Glutamatergic neuron (in vitro differentiated cells): ENCODE data around the gene ARTN. TPM values are rescaled to one million over a fixed set of nuclear protein-coding genes. Genes with fewer than 3 reads are reported as not detected.

ENCODE experiments used
- DNase-seq: peaks from one replicate; pipeline ENCODE4 v3.0.0; 2022
- H3K27ac Mint-ChIP-seq: one replicate; pipeline ENCODE4 v1.8.0; 2020; ENCODE audit warnings: mild to moderate bottlenecking, mixed read lengths, inconsistent platforms; ENCODE audit not compliant: unreplicated experiment
- H3K27me3 Mint-ChIP-seq: one replicate; pipeline ENCODE4 v1.8.0; 2020; ENCODE audit warnings: mild to moderate bottlenecking, moderate library complexity, mixed read lengths, inconsistent platforms; ENCODE audit not compliant: unreplicated experiment
- H3K36me3 Mint-ChIP-seq: one replicate; pipeline ENCODE4 v1.8.0; 2020; ENCODE audit warnings: mild to moderate bottlenecking, mixed read lengths, inconsistent platforms; ENCODE audit not compliant: unreplicated experiment
- H3K4me1 Mint-ChIP-seq: one replicate; pipeline ENCODE4 v1.8.0; 2020; ENCODE audit warnings: mild to moderate bottlenecking, low read depth, mixed read lengths, inconsistent platforms; ENCODE audit not compliant: unreplicated experiment
- H3K4me3 Mint-ChIP-seq: one replicate; pipeline ENCODE4 v1.8.0; 2020; ENCODE audit warnings: mild to moderate bottlenecking, mixed read lengths, inconsistent platforms; ENCODE audit not compliant: unreplicated experiment
- H3K9me3 Mint-ChIP-seq: one replicate; pipeline ENCODE4 v1.8.0; 2020; ENCODE audit warnings: mild to moderate bottlenecking, moderate library complexity, mixed read lengths, inconsistent platforms; ENCODE audit not compliant: unreplicated experiment
- total RNA-seq: library from RNA; stranded (reverse); fragmentation: NEBNext Ultra II Directional; extraction: Animal tissue kit (Norgen Biotek cat#: 25700); gene quantifications from one replicate; pipeline ENCODE4 v1.2.1, GENCODE V29; 2021; ENCODE audit not compliant: unreplicated experiment
- TF ChIP-seq, protein P1 (sequence below): fragments of 200-600 bp; sonication (generic); IDR thresholded peaks from one replicate; pipeline ENCODE4 v1.5.0; 2021; ENCODE audit not compliant: partially characterized antibody, unreplicated experiment

Gene ARTN
- total RNA-seq, 1 donor from 2014 or later: not detected

- peaks cover under 1% of the 10 kb centered on the region for H3K27me3 Mint-ChIP-seq
- no peak overlapping the region for H3K4me3 Mint-ChIP-seq
- DNase-seq: no peak
- no peaks in the 10 kb centered on the region for H3K36me3 Mint-ChIP-seq
- no peaks in the 10 kb centered on the region for H3K4me1 Mint-ChIP-seq
- TF ChIP-seq, protein P1, sequence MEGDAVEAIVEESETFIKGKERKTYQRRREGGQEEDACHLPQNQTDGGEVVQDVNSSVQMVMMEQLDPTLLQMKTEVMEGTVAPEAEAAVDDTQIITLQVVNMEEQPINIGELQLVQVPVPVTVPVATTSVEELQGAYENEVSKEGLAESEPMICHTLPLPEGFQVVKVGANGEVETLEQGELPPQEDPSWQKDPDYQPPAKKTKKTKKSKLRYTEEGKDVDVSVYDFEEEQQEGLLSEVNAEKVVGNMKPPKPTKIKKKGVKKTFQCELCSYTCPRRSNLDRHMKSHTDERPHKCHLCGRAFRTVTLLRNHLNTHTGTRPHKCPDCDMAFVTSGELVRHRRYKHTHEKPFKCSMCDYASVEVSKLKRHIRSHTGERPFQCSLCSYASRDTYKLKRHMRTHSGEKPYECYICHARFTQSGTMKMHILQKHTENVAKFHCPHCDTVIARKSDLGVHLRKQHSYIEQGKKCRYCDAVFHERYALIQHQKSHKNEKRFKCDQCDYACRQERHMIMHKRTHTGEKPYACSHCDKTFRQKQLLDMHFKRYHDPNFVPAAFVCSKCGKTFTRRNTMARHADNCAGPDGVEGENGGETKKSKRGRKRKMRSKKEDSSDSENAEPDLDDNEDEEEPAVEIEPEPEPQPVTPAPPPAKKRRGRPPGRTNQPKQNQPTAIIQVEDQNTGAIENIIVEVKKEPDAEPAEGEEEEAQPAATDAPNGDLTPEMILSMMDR: no peak
- H3K9me3 Mint-ChIP-seq: peaks cover 3% of the 10 kb centered on the region
- H3K27ac Mint-ChIP-seq: no peak overlapping the region
Observed at GRCh38 chr1:43963006-43963405, 29.4 kb downstream of the ARTN start.

DNA sequence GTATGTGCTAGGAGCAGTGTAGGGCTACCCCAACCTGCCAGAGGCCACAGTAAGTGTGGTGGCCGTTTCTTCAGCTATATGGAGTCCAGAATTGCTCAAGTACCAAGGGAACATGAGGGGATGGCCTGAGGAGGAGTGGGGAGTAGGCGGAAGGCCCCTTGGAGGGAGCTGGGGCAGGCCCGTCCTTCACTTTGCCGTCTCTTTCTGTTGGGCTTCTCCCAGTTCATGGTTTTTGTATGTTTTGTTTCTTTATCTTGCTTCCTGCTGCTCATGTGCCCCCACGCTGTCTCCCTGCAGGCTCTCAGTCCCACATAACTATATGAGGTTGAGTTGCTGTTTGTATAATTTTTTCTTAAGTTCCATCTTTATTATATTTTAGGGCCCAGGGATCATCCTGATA lies 30.3 kb downstream of the ARTN start:
- DNase-seq: no peak
- no peak overlapping the region for H3K4me3 Mint-ChIP-seq
- H3K4me1 Mint-ChIP-seq: no peaks in the 10 kb centered on the region
- H3K27ac Mint-ChIP-seq: no peak overlapping the region
- TF ChIP-seq, protein P1: no peak
- peaks cover 2% of the 10 kb centered on the region for H3K9me3 Mint-ChIP-seq
- peaks cover 2% of the 10 kb centered on the region for H3K27me3 Mint-ChIP-seq
- H3K36me3 Mint-ChIP-seq: no peaks in the 10 kb centered on the region

- H3K4me3 Mint-ChIP-seq: no peak overlapping the region
- H3K27ac Mint-ChIP-seq: no peak overlapping the region
- no peaks in the 10 kb centered on the region for H3K36me3 Mint-ChIP-seq
- no peaks in the 10 kb centered on the region for H3K4me1 Mint-ChIP-seq
- H3K9me3 Mint-ChIP-seq: peaks cover 2% of the 10 kb centered on the region
- TF ChIP-seq, protein P1: no peak
- H3K27me3 Mint-ChIP-seq: peaks cover 4% of the 10 kb centered on the region
- no peak for DNase-seq
Observed at GRCh38 chr1:43965316-43965715, 31.7 kb downstream of the ARTN start.

GRCh38 chr1:43968348-43968948 lies 34.8 kb downstream of the ARTN start:
- peak overlapping the region; percentile 3 for H3K27ac Mint-ChIP-seq
- peaks cover 4% of the 10 kb centered on the region for H3K9me3 Mint-ChIP-seq
- no peak for DNase-seq
- peaks cover 3% of the 10 kb centered on the region for H3K4me1 Mint-ChIP-seq
- TF ChIP-seq, protein P1: no peak
- H3K4me3 Mint-ChIP-seq: peak overlapping the region; percentile 51
- H3K27me3 Mint-ChIP-seq: peaks cover 6% of the 10 kb centered on the region
- no peaks in the 10 kb centered on the region for H3K36me3 Mint-ChIP-seq

DNA sequence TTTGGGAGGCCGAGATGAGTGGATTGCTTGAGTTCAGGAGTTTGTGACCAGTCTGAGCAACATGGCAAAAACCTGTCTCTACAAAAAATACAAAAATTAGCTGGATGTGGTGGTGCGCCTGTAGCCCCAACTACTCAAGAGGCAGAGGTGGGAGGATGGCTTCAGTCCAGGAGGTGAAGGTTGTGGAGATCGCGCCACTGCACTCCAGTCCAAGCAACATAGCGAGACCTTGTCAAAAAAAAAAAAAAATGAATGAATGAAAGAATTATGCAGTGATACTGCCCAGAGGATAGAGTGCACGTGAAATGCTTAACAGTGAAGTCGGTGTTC lies 35.8 kb downstream of the ARTN start:
- Mint-ChIP-seq H3K27ac (no peak overlapping the region), H3K9me3 (peaks cover 11% of the 10 kb centered on the region), H3K4me3 (peak overlapping the region; percentile 97), H3K4me1 (peaks cover 6% of the 10 kb centered on the region), H3K27me3 (peaks cover 12% of the 10 kb centered on the region), H3K36me3 (no peaks in the 10 kb centered on the region)
- DNase-seq: no peak
- TF ChIP-seq, protein P1: no peak
